ENCODE data around the gene TRIM7.

Gene TRIM7

DNA sequence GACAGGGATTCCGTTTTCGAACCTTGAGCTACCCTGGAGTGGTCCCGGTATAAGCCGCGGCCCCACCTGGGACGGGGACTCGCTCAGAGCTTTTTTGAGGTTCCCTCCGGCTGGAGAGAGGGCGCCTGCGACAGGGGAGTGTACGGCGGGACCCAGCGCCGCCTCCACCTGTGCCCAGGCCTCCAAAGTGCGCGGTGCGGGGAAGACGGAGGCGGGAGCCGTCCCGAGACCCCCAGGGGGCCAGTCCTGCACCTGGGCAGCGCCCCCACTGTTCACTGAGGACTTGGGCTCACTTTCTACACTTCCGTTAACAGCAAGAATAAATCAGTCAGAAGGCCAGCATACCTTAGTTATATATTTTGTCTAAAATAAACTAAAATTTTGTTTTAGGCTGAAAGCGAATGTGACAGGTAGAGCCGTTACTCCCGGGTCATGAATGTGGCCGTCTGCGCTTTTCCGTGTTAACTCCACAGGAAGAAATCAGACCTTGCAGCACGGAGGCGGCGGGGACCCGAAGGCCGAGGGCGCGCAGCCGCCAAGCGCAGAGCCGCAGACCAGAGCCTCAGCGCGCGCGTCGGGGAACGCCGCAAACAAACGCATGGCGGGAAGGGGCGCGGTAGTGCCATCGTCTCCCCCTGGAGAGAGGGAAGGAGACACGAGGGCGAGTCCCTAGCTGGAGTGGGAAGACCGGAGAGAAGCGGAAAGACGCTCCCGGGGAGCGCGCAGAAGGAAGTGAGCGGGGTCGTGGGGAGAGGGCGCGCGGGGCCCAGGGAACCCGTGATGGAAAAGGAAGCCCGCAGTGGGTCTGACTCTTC, 14.1 kb downstream of the TRIM7 start:
- peak overlapping the region; percentile 74 for H3K4me3 ChIP-seq (ENCODE audit: low read length)
- TF ChIP-seq, protein P1, sequence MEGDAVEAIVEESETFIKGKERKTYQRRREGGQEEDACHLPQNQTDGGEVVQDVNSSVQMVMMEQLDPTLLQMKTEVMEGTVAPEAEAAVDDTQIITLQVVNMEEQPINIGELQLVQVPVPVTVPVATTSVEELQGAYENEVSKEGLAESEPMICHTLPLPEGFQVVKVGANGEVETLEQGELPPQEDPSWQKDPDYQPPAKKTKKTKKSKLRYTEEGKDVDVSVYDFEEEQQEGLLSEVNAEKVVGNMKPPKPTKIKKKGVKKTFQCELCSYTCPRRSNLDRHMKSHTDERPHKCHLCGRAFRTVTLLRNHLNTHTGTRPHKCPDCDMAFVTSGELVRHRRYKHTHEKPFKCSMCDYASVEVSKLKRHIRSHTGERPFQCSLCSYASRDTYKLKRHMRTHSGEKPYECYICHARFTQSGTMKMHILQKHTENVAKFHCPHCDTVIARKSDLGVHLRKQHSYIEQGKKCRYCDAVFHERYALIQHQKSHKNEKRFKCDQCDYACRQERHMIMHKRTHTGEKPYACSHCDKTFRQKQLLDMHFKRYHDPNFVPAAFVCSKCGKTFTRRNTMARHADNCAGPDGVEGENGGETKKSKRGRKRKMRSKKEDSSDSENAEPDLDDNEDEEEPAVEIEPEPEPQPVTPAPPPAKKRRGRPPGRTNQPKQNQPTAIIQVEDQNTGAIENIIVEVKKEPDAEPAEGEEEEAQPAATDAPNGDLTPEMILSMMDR (conservative IDR thresholded peaks at IDR 0.05; ENCODE audit: low read depth, low read length) = peak; percentile 31
- DNase-seq (ENCODE audit: low read depth) = no peak

DNA sequence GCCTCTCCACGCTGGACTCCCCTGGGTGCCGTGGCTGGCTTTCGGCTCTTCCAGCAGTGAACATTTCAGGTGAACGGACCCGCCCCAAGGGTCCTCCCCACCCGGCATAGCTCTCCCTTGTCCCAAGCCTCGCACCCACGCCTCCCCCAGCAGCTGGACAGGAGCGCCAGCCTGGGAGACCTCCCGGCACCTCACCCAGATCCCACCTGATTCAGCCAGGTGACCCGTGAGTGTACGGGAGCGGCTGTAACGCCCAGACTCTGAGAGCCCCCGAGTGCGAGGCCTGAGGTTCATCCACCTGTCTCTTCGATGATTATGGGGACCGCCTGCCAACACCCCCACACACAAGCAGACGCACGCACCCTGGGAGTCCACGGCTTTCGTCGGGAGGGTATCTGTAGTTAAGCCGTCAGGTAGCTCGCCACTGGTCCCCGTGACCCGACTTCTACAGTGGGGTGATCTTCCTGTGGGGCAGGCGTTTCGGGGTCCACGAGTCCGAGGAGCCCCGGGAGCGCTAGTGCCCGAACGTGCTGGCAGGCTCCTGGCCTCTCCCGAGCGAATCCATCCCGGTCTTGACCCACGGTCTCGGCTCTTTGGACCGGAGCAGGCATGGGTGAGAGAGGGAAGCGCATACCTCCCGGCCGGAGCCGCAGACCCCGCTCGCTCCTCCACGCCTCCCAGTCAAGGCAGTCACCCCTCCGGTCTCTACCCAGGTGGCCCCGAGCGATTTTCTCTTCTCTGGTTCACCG, 14.9 kb downstream of the TRIM7 start:
- H3K4me3 ChIP-seq (ENCODE audit: low read length) = peak overlapping the region; percentile 74
- no peak for DNase-seq (ENCODE audit: low read depth)
- TF ChIP-seq, protein P1 (conservative IDR thresholded peaks at IDR 0.05; ENCODE audit: low read depth, low read length) = no peak

DNA sequence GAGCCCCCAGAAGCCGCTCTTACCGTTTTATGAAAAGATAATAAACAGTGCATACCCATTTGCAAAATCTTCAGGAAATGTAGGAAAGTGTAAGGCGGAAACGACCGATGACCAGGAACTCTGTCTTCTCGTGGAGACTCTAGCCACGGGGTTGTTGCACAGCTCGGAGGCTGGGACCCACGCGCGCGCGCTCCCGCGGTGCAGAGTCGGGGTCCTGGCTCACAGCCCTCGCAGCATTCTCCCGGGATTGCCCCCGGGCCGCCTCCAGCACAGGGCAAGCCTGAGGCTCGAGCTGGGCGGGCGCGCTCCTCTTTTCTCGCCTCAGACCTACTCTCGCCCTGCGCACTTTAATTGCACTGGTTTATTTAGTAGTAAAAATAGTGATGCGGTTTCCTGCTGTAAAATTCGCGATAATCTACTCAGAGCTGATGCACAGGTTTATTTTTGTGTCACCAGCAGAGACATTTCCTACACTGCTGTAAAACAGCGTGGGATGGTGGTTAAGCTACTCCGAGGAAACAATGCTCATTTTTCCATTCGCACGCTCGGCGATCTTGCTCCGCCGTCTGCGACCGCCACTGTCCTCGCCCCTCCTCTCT, 15.5 kb downstream of the TRIM7 start:
- H3K4me3 ChIP-seq (ENCODE audit: low read length) = peak overlapping the region; percentile 74
- TF ChIP-seq, protein P1 (conservative IDR thresholded peaks at IDR 0.05; ENCODE audit: low read depth, low read length) = no peak
- no peak for DNase-seq (ENCODE audit: low read depth)

DNA sequence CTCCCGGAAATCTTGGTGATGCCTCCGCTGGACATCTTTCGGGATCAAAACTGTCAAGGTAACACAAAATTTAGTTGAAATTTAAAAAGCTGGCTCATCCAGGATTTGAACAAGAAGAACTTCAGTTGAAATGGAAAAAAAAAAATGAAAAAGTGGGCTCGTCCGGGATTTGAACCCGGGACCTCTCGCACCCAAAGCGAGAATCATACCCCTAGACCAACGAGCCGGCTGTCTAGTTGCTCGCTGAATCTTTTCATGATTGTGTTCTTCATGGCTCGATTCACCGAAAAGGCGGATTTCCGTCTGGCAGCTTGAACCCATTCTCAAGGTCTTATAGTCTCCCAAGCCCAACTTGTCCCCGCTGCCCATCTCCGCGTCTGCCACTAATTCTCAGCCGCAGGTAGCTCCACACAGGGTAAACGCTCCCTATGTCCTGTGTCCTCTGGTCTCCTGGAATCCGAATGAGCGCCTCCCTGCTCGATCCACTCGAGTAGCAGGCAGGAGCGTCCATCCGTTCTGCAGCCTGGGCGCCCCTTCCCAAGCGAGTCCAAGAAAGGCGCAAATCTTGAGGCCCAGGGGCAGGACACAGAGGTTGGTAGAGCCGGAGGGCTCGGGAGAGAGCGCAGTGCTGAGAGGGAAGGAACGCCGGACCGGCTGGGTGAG, 16.2 kb downstream of the TRIM7 start:
- H3K4me3 ChIP-seq (ENCODE audit: low read length) = peak overlapping the region; percentile 74
- TF ChIP-seq, protein P1 (conservative IDR thresholded peaks at IDR 0.05; ENCODE audit: low read depth, low read length) = no peak
- no peak for DNase-seq (ENCODE audit: low read depth)

DNA sequence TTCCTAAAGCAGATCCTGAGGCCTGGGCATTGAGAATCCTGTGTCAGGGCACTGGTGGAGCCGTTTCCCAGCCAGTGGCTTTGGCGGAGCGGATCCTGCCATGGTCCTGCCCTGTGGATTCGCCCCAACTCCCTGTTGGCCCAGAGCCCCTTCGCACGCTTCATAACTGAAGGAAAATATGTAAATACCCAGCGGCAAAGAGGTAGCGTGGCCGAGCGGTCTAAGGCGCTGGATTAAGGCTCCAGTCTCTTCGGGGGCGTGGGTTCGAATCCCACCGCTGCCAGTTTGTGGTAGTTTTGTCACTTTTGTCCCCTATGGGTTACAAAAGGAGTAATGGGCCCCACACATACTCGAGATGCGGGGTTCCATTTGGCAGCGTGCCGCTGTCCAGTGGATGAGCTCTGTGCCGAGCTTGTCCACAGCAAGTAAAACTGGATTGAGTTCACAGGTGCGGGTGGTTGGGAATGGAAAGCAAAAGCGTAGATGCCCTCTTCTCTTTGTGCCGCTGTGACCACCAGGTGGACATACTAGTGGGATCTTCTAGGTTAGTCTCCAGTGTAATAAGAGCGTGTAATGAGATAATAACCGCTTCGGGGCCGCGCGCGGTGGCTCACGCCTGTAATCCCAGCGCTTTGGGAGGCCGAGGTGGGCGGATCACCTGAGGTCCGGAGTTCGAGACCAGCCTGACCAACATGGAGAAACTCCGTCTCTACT, 17.3 kb downstream of the TRIM7 start:
- TF ChIP-seq, protein P1 (conservative IDR thresholded peaks at IDR 0.05; ENCODE audit: low read depth, low read length) = peak; percentile 28
- no peak for DNase-seq (ENCODE audit: low read depth)
- H3K4me3 ChIP-seq (ENCODE audit: low read length) = peak overlapping the region; percentile 37

- TF ChIP-seq, protein P1 (conservative IDR thresholded peaks at IDR 0.05; ENCODE audit: low read depth, low read length) = no peak
- no peak for DNase-seq (ENCODE audit: low read depth)
- peak overlapping the region; percentile 32 for H3K4me3 ChIP-seq (ENCODE audit: low read length)
Measured at GRCh38 chr5:181186986-181187499, 18.0 kb downstream of the TRIM7 start.
